OCI-LY1 (cell line): ENCODE results near the gene CETP.

Source experiments
- CTCF ChIP-seq: fragments of 200-600 bp; sonication (generic), shearing (Covaris generic); IDR thresholded peaks from 2 replicates; pipeline ENCODE4 v1.5.1; 2017; ENCODE audit warnings: mild to moderate bottlenecking, antibody characterized with exemption, low read length, moderate library complexity, mixed read lengths
- EZH2 ChIP-seq: fragments of 200-600 bp; sonication (generic), shearing (Covaris generic); IDR thresholded peaks from 2 replicates; pipeline ENCODE4 v1.8.0; 2017; ENCODE audit warnings: borderline replicate concordance, mixed run types, mild to moderate bottlenecking, antibody characterized with exemption, low read length, moderate library complexity, mixed read lengths

GRCh38 chr16:56944954-56945839 is 16.6 kb upstream of the CETP start:
- TF ChIP-seq CTCF = no peak
- no peak for TF ChIP-seq EZH2
